ENCODE measurements around the gene CCDC88B.

Gene CCDC88B

DNA sequence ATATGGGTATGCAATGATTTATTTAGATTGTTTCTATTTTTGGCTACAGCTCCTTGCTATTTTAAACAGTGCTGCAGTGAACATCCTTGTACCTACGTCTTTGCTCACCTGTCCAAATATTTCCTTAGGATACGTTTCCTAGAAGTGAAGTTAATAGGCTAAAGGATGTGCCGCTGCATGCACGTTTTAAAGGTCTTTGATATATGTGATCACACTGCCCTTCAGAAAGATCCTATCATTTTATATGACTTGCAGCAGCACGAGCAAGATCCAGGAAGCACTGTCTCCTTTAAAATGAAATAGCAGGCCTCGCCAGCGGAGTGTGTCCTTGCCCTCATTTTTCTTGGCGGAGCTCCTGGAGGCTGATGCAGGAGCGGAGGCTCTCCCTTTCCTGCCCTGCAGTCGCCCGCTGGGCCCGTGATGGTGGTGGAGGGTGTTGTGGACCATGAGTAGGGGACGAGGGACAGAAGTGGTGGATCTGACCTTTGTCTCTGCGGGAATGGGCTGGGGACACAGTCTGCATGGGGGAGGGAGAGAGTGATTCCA, 38.4 kb downstream of the CCDC88B start:
- Histone ChIP-seq H3K4me1 (ENCODE audit: low read length) (peaks cover 4% of the 10 kb centered on the region), H3K9ac (ENCODE audit: low read length) (no peak overlapping the region), H3K4me3 (ENCODE audit: low read length) (no peak overlapping the region), H3K27ac (ENCODE audit: low read length) (no peak overlapping the region), H3K79me2 (ENCODE audit: low read length) (no peaks in the 10 kb centered on the region), H3K36me3 (replicated peaks; ENCODE audit: low read depth, low read length) (no peaks in the 10 kb centered on the region), H2AFZ (ENCODE audit: low read depth, low read length) (no peak overlapping the region), H3K9me3 (ENCODE audit: insufficient read depth, low read length) (no peaks in the 10 kb centered on the region), H4K20me1 (ENCODE audit: insufficient read depth, low read length) (no peaks in the 10 kb centered on the region), H3K27me3 (ENCODE audit: low read depth, low read length) (no peaks in the 10 kb centered on the region; the same call in 1 of the 2 replicates), H3K4me2 (ENCODE audit: low read length) (no peak overlapping the region)
- TF ChIP-seq, protein P1, sequence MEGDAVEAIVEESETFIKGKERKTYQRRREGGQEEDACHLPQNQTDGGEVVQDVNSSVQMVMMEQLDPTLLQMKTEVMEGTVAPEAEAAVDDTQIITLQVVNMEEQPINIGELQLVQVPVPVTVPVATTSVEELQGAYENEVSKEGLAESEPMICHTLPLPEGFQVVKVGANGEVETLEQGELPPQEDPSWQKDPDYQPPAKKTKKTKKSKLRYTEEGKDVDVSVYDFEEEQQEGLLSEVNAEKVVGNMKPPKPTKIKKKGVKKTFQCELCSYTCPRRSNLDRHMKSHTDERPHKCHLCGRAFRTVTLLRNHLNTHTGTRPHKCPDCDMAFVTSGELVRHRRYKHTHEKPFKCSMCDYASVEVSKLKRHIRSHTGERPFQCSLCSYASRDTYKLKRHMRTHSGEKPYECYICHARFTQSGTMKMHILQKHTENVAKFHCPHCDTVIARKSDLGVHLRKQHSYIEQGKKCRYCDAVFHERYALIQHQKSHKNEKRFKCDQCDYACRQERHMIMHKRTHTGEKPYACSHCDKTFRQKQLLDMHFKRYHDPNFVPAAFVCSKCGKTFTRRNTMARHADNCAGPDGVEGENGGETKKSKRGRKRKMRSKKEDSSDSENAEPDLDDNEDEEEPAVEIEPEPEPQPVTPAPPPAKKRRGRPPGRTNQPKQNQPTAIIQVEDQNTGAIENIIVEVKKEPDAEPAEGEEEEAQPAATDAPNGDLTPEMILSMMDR (IDR thresholded peaks at IDR 0.05; ENCODE audit: low read depth, low read length) = no peak
- no peak for TF ChIP-seq EZH2phosphoT487 (IDR thresholded peaks at IDR 0.05; ENCODE audit: low read depth)

DNA sequence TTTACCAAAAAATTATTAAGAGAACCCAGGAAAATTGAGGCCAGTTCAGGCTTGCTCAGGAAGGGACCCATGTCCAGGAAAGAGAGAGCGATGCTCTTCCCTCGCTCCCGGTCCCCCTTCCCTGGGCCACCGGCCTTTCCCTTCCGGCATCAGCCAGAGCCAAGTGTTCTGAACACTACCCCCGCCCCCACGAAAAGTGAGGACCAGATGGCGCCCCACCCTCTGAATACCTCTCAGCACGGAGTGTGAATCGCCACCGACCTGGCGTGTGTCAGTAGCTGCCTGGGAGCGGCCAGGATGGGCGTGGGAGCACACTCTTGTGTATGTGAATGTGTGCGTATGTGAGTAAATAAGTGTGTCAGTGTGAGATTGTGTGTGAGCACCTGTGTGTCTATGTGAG, 39.2 kb downstream of the CCDC88B start:
- Histone ChIP-seq H3K27me3 (ENCODE audit: low read depth, low read length) (no peaks in the 10 kb centered on the region; the same call in 1 of the 2 replicates), H3K9me3 (ENCODE audit: insufficient read depth, low read length) (no peaks in the 10 kb centered on the region), H3K36me3 (replicated peaks; ENCODE audit: low read depth, low read length) (no peaks in the 10 kb centered on the region), H2AFZ (ENCODE audit: low read depth, low read length) (no peak overlapping the region), H4K20me1 (ENCODE audit: insufficient read depth, low read length) (no peaks in the 10 kb centered on the region), H3K79me2 (ENCODE audit: low read length) (no peaks in the 10 kb centered on the region), H3K9ac (ENCODE audit: low read length) (no peak overlapping the region), H3K4me3 (ENCODE audit: low read length) (no peak overlapping the region), H3K27ac (ENCODE audit: low read length) (no peak overlapping the region), H3K4me2 (ENCODE audit: low read length) (no peak overlapping the region), H3K4me1 (ENCODE audit: low read length) (no peaks in the 10 kb centered on the region)
- no peak for TF ChIP-seq EZH2phosphoT487 (IDR thresholded peaks at IDR 0.05; ENCODE audit: low read depth)
- TF ChIP-seq, protein P1 (IDR thresholded peaks at IDR 0.05; ENCODE audit: low read depth, low read length) = no peak

DNA sequence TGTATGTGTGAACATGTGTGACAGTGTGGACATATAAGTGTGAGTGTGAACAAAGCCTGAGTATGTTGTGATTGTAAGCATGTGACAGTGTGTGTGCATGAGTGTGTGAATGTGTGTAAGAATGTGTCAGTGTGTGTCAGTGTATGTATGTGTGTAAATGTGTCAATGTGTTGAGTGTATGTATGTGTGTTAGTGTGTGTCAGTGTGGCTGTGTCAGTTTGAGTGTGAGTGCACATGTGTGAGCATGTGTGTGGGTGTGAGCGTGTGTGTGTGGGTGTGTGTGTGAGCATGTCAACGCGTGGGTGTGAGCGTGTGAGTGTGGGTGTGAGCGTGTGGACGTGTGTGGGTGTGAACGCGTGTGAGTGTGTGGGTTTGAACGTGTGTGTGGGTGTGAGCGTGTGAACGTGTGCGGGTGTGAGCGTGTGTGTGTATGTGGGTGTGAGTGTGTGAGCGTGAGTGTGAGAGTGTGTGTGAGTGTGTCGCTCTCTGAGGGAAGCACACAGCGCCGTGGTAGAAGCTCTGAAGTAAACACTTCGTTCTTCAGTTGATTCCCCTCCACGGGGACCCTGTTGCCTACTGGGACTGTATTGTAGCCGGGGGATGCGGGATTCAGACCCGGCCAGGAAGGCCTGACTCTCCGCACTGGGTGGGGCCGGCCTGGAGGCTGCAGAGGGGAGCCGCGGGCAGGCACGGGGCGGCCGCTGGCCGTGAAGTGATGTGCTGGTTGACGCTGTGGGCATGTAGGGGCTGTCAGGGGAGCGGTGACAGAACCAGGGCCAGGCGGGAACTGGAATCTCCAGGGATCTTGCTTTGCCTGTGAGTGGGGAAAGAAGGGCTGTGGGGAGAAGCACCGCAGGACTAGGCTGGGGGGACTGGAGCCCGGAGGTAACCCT, 40.1 kb downstream of the CCDC88B start:
- Histone ChIP-seq H4K20me1 (ENCODE audit: insufficient read depth, low read length) (no peaks in the 10 kb centered on the region), H3K9me3 (ENCODE audit: insufficient read depth, low read length) (no peaks in the 10 kb centered on the region), H3K36me3 (replicated peaks; ENCODE audit: low read depth, low read length) (no peaks in the 10 kb centered on the region), H3K4me3 (ENCODE audit: low read length) (no peak overlapping the region), H3K4me1 (ENCODE audit: low read length) (no peaks in the 10 kb centered on the region), H3K79me2 (ENCODE audit: low read length) (no peaks in the 10 kb centered on the region), H3K9ac (ENCODE audit: low read length) (no peak overlapping the region), H3K4me2 (ENCODE audit: low read length) (no peak overlapping the region), H2AFZ (ENCODE audit: low read depth, low read length) (no peak overlapping the region), H3K27me3 (ENCODE audit: low read depth, low read length) (no peaks in the 10 kb centered on the region; the same call in 1 of the 2 replicates), H3K27ac (ENCODE audit: low read length) (no peak overlapping the region)
- TF ChIP-seq EZH2phosphoT487 (IDR thresholded peaks at IDR 0.05; ENCODE audit: low read depth) = no peak
- TF ChIP-seq, protein P1 (IDR thresholded peaks at IDR 0.05; ENCODE audit: low read depth, low read length) = no peak

DNA sequence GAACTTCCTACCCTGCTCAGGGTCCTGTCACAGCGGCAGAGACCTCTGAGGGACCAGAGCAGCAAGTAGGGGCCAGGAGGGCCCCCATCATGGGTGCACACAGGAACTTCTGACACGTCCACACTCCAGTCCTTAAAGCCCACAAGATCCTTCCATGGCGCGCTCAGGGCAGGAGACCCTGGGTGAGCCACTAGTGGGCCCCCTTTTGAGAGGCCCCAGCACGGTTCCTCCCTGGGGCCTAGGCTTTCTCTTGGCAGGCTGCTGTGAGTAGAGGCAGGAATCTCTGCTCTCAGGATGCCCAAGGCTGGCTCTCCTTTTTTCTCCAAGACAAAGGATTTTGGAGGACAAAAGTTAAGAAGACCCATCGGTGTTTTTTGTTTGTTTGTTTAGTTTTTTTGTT, 41.3 kb downstream of the CCDC88B start:
- H3K79me2 ChIP-seq (ENCODE audit: low read length) = no peaks in the 10 kb centered on the region
- no peak for TF ChIP-seq EZH2phosphoT487 (IDR thresholded peaks at IDR 0.05; ENCODE audit: low read depth)
- TF ChIP-seq, protein P1 (IDR thresholded peaks at IDR 0.05; ENCODE audit: low read depth, low read length) = no peak
- no peaks in the 10 kb centered on the region for H3K36me3 ChIP-seq (replicated peaks; ENCODE audit: low read depth, low read length)
- H3K9ac ChIP-seq (ENCODE audit: low read length) = no peak overlapping the region
- no peak overlapping the region for H2AFZ ChIP-seq (ENCODE audit: low read depth, low read length)
- no peaks in the 10 kb centered on the region for H3K9me3 ChIP-seq (ENCODE audit: insufficient read depth, low read length)
- H3K27ac ChIP-seq (ENCODE audit: low read length) = no peak overlapping the region
- no peaks in the 10 kb centered on the region; the same call in 1 of the 2 replicates for H3K27me3 ChIP-seq (ENCODE audit: low read depth, low read length)
- H4K20me1 ChIP-seq (ENCODE audit: insufficient read depth, low read length) = no peaks in the 10 kb centered on the region
- H3K4me1 ChIP-seq (ENCODE audit: low read length) = peaks cover 5% of the 10 kb centered on the region
- H3K4me2 ChIP-seq (ENCODE audit: low read length) = no peak overlapping the region
- no peak overlapping the region for H3K4me3 ChIP-seq (ENCODE audit: low read length)

All from OCI-LY3 (cell line).